ENCODE results near the gene SLC35A5.

The SLC35A5 gene

GRCh38 chr3:112627419-112627818, 65.6 kb downstream of the SLC35A5 start:
- no peak for DNase-seq (ENCODE audit: low read depth)

GRCh38 chr3:112627919-112628466, 66.1 kb downstream of the SLC35A5 start:
- DNase-seq (ENCODE audit: low read depth): no peak

GRCh38 chr3:112629425-112629824, 67.6 kb downstream of the SLC35A5 start:
- peak; percentile 87 for DNase-seq (ENCODE audit: low read depth)

- DNase-seq (ENCODE audit: low read depth): no peak
Measured at GRCh38 chr3:112631257-112631656, 69.4 kb downstream of the SLC35A5 start.

GRCh38 chr3:112632596-112632995, 70.8 kb downstream of the SLC35A5 start:
- no peak for DNase-seq (ENCODE audit: low read depth)

GRCh38 chr3:112633191-112633590, 71.3 kb downstream of the SLC35A5 start:
- DNase-seq (ENCODE audit: low read depth): peak; percentile 43

- DNase-seq (ENCODE audit: low read depth): no peak
Measured at GRCh38 chr3:112633757-112634156, 71.9 kb downstream of the SLC35A5 start.

- no peak for DNase-seq (ENCODE audit: low read depth)
Measured at GRCh38 chr3:112634786-112635541, 73.1 kb downstream of the SLC35A5 start.
